Measurements from ENCODE around the gene SRSF4.
"Not testable (repeated sequence)": the region's sequence is repeated elsewhere in the genome, so short reads cannot be mapped to it uniquely, and the experiment has no call there.

The SRSF4 gene

GRCh38 chr1:29223521-29223920 is 41.8 kb upstream of the SRSF4 start:
- TF ChIP-seq, protein P1, sequence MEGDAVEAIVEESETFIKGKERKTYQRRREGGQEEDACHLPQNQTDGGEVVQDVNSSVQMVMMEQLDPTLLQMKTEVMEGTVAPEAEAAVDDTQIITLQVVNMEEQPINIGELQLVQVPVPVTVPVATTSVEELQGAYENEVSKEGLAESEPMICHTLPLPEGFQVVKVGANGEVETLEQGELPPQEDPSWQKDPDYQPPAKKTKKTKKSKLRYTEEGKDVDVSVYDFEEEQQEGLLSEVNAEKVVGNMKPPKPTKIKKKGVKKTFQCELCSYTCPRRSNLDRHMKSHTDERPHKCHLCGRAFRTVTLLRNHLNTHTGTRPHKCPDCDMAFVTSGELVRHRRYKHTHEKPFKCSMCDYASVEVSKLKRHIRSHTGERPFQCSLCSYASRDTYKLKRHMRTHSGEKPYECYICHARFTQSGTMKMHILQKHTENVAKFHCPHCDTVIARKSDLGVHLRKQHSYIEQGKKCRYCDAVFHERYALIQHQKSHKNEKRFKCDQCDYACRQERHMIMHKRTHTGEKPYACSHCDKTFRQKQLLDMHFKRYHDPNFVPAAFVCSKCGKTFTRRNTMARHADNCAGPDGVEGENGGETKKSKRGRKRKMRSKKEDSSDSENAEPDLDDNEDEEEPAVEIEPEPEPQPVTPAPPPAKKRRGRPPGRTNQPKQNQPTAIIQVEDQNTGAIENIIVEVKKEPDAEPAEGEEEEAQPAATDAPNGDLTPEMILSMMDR (IDR thresholded peaks at IDR 0.05; ENCODE audit: low read depth, low read length, missing control alignments), result no peak
- H3K4me3 ChIP-seq (ENCODE audit: low read depth, low read length), result no peak overlapping the region
- no peak for DNase-seq (ENCODE audit: low read depth)

GRCh38 chr1:29222686-29223085 is 41.0 kb upstream of the SRSF4 start:
- DNase-seq (ENCODE audit: low read depth), result no peak
- TF ChIP-seq, protein P1 (IDR thresholded peaks at IDR 0.05; ENCODE audit: low read depth, low read length, missing control alignments), result no peak
- no peak overlapping the region for H3K4me3 ChIP-seq (ENCODE audit: low read depth, low read length)

GRCh38 chr1:29222260-29222659 is 40.6 kb upstream of the SRSF4 start:
- not testable (repeated sequence) for H3K4me3 ChIP-seq (ENCODE audit: low read depth, low read length); DNase-seq (ENCODE audit: low read depth)

GRCh38 chr1:29221296-29221695 is 39.6 kb upstream of the SRSF4 start:
- DNase-seq (ENCODE audit: low read depth), result no peak
- TF ChIP-seq, protein P1 (IDR thresholded peaks at IDR 0.05; ENCODE audit: low read depth, low read length, missing control alignments), result no peak
- no peak overlapping the region for H3K4me3 ChIP-seq (ENCODE audit: low read depth, low read length)

- DNase-seq (ENCODE audit: low read depth), result no peak
- TF ChIP-seq, protein P1 (IDR thresholded peaks at IDR 0.05; ENCODE audit: low read depth, low read length, missing control alignments), result no peak
- H3K4me3 ChIP-seq (ENCODE audit: low read depth, low read length), result no peak overlapping the region
These were observed 36.5 kb upstream of the SRSF4 start for GRCh38 chr1:29218223-29218622.

DNA sequence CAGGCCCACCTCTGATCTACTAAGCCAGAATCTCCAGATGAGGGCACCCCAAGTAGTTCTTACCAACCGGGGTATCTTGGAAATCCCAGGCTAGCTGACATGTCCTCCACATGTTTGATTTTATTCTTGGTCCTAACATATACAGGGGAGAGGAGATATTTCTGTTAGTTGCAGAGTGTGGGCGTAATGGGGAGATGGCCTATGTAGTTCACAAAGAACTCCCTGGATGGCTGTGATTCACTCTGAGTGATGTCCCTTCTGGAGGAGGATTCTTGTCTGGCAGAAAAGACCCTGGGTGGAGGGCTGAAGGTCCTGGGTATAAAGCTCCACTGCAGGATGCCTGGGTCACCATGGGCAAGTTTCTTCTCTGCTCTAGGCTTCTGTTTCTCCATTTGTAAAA is 35.9 kb upstream of the SRSF4 start:
- no peak overlapping the region for H3K4me3 ChIP-seq (ENCODE audit: low read depth, low read length)
- TF ChIP-seq, protein P1 (IDR thresholded peaks at IDR 0.05; ENCODE audit: low read depth, low read length, missing control alignments), result no peak
- DNase-seq (ENCODE audit: low read depth), result no peak

- DNase-seq (ENCODE audit: low read depth), result no peak
- TF ChIP-seq, protein P1 (IDR thresholded peaks at IDR 0.05; ENCODE audit: low read depth, low read length, missing control alignments), result no peak
- H3K4me3 ChIP-seq (ENCODE audit: low read depth, low read length), result no peak overlapping the region
These were observed 31.4 kb upstream of the SRSF4 start for GRCh38 chr1:29213055-29213454.

Measured in GM12864 (cell line).